Duodenal mucosa (tissue), 2 donors: ENCODE measurements around the gene RPL10.
A peak's percentile ranks its signal among the peaks of the same experiment; 100 is the strongest.

Experiments used
- H3K27ac ChIP-seq: one replicate; pipeline ENCODE4 v1.7.0; 2013; ENCODE audit warnings: low read depth, low read length
- H3K27me3 ChIP-seq, 2 donors: one replicate each; pipeline ENCODE4 v1.7.0; 2013; ENCODE audit warnings: low read length in 2 of 2, control low read depth in 1 of 2; ENCODE audit not compliant: insufficient read depth in 2 of 2, control insufficient read depth in 1 of 2
- H3K36me3 ChIP-seq, 2 donors: one replicate each; pipeline ENCODE4 v1.7.0; 2013; ENCODE audit warnings: low read length in 2 of 2, control low read depth in 1 of 2; ENCODE audit not compliant: insufficient read depth in 2 of 2, control insufficient read depth in 1 of 2
- H3K4me1 ChIP-seq, 2 donors: one replicate each; pipeline ENCODE4 v1.7.0; 2013; ENCODE audit warnings: low read length in 2 of 2, control low read depth in 1 of 2; ENCODE audit not compliant: insufficient read depth in 2 of 2, control insufficient read depth in 1 of 2
- H3K4me3 ChIP-seq, 2 donors: one replicate each; pipeline ENCODE4 v1.7.0; 2013; ENCODE audit warnings: low read length in 2 of 2, low read depth in 1 of 2
- H3K9ac ChIP-seq, 2 donors: one replicate each; pipeline ENCODE4 v1.7.0; 2013; ENCODE audit warnings: low read length in 2 of 2, low read depth in 1 of 2
- H3K9me3 ChIP-seq, 2 donors: one replicate each; pipeline ENCODE4 v1.7.0; 2013; ENCODE audit warnings: low read length in 2 of 2, control low read depth in 1 of 2; ENCODE audit not compliant: control insufficient read depth in 1 of 2

The RPL10 gene

DNA sequence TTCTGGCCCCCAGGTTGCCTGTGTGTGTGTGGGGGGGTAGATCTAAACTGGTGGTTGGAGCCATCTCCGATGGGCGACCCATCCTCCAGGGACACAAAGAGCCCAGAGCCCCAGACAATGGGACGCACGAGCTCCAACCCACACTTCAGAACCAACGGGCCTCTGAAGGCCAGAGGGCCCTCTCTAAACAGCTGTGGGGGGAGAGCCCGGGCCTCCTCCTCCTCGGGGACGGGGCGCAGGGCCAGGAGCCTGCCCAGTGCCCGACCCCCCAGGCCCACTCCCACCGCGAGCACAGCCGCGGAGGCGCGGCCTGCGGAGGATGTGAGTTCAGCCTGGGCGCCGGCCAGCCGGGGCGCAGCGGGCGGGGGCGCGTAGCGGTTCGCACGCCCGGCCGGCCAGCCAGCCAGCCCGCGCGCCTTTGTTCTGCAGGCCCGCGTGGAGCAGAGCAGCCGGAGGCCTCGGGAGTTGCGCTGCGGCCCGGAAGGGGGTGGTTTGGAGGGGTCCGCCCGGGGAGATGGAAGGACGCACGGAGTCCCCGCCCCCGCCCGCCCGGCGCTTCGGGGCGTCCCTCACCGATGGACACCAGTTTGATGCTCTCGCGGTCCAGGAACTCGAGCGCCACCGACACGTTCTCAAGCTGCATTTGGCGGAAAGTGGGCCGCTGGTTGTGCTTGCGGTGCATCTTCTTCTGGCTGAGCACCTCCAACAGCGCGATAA is 27.7 kb upstream of the RPL10 start:
- H3K4me1 ChIP-seq: peaks cover 7 to 22% of the 10 kb centered on the region in 2 donors

DNA sequence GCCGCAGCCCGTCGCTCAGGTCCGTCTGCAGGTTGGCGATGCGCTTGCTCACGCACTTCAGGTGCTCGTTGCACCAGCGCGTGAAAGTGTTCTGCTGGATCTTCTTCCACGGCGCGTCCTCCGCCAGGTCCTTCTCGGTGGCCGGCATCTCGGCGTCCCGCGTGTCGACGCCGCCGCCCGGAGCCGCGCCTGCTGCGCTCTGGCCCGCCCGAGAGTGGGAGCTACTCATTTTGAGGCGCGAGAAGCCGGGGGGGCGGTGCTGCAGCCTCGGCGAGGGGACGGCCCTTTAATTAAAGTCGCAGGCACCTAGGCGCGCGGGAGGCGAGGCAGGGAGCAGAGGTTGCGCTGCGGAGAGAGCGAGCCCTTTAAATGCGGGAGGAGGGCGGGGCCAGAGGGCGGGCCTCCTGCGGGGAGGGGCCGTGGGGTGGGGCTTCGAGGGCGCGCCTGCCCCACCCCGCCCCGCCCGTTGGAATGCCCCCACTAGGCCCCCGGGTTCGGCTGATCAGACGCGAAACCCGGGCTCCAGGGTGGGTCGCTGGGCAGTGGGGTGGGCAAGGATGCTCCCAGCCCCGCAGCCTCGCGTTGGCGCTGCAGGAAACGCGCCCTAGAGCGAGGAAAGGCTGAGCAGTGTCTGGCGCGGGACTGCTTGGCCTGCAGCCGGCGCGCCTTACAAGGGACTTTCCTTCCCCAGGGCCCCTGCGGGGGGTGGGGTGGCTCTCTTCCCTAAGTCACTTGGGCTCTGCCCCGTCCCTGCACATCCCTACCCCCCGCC is 27.0 kb upstream of the RPL10 start:
- peak overlapping the region; percentile 66 to 81 for H3K4me3 ChIP-seq
- peaks cover 0 to 10% of the 10 kb centered on the region in 2 donors for H3K36me3 ChIP-seq
- H3K4me1 ChIP-seq: peaks cover 7 to 22% of the 10 kb centered on the region in 2 donors
- H3K9ac ChIP-seq: peak overlapping the region in 1 of 2 donors; percentile 12
- peak overlapping the region; percentile 60 for H3K27ac ChIP-seq
- H3K9me3 ChIP-seq: no peaks in the 10 kb centered on the region
- no peaks in the 10 kb centered on the region for H3K27me3 ChIP-seq

More for the DNA sequence above, 27.7 kb upstream of the RPL10 start:
- Histone ChIP-seq H3K4me3 (peak overlapping the region; percentile 73 to 81), H3K9me3 (no peaks in the 10 kb centered on the region), H3K27ac (peak overlapping the region; percentile 60), H3K27me3 (no peaks in the 10 kb centered on the region), H3K9ac (peak overlapping the region; percentile 54 to 60), H3K36me3 (peaks cover 0 to 10% of the 10 kb centered on the region in 2 donors)

DNA sequence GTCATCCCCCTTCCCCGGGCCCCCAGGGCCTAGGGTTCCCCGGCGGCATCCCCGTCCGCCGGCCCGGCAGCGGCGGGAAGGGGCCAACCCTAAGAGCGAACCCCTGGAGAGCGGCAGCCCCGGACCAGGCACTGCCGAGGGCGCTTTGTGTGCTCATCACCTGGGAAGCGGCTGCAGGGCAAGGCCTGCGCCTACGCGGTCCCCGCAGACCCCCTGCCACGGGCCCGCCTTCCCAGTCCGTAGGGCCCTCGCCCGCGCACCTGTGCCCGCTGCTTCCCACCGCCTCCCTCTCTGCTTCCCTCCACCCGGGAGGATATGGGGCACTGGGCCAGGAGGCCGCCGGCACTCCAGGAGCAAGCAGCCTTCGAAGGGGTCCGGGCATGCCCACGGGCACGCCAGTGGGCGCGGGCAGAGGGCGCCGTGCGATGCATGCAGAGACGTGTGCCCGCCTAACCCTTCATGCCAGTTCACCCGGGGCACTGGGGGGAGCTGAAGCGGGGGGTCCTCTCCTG is 26.3 kb upstream of the RPL10 start:
- no peaks in the 10 kb centered on the region for H3K9me3 ChIP-seq
- H3K4me3 ChIP-seq: peak overlapping the region in 1 of 2 donors; percentile 10
- H3K27ac ChIP-seq: no peak overlapping the region
- peaks cover 0 to 8% of the 10 kb centered on the region in 2 donors for H3K36me3 ChIP-seq
- H3K9ac ChIP-seq: no peak overlapping the region
- H3K27me3 ChIP-seq: no peaks in the 10 kb centered on the region
- peaks cover 7 to 22% of the 10 kb centered on the region in 2 donors for H3K4me1 ChIP-seq

DNA sequence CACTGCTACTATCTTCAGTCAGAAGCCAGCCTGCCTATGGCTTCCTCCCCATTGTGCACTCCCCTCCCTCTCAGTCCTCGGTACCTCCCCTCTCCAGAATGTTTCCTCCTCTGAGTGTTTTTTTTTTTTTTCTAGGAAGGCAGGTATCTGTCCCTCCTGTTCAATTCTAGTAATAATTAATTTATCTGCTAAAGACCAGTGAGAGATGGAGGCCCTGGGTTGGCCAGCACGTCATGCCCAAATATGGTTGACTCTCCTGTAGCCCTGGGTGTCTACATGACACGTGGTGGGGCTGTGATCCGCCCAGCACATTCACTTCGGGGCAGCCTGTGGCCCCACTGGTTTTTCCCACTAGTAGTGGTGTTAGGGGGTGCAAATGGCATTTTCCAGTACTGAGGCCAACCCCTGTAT is 25.6 kb upstream of the RPL10 start:
- H3K4me3 ChIP-seq: no peak overlapping the region
- peaks cover 0 to under 1% of the 10 kb centered on the region in 2 donors for H3K36me3 ChIP-seq
- H3K9me3 ChIP-seq: no peaks in the 10 kb centered on the region
- peak overlapping the region in 1 of 2 donors; percentile 18 for H3K9ac ChIP-seq
- H3K27ac ChIP-seq: no peak overlapping the region
- H3K27me3 ChIP-seq: no peaks in the 10 kb centered on the region
- peaks cover 7 to 22% of the 10 kb centered on the region in 2 donors for H3K4me1 ChIP-seq

DNA sequence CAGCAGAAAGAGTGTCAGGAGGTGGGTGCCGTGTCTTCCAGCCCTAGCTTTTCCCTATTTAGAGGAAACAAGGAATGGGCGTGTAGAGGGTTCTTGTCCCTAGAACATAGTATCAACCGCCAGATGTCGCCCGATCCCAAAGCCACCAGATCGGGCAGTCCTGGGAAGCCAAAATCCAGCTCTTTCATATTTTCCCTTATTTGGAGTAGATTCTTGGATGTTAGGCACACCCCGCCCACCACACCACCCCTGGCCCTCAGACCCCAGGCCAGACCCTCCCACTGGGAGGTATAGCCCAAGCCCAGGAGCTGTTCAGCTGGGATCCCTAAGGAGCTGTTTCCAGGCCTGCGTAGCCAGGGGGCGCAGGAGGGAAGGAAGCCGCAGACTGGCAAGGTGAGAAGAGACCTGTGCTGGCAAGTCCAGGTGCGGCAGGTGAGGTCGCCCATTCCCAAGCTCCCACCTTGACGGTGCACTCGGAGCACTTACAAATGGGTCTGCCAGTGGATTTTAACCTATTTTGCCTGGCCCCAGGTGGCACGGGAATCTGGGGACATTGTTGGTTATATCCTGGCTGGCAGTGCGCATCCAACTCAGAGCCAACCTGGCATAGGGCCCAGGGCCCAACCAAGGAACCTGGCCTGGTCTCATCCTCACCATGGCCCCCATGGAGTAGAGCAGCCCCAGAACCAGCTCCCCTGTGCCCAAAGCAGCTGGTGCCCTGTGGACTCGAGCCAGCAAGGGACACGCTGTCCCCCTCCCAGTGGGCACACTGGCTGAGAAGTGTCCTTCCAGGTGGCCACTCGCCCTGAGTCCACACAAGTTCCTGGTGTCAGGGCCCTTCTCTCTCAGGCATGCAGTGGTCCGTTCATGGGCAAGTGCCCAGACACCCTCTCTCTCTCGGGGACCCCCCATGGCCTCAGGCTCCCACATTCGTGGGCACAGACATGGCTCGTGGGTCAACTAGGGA is 24.6 kb upstream of the RPL10 start:
- Histone ChIP-seq H3K27me3 (no peaks in the 10 kb centered on the region), H3K9ac (peak overlapping the region; percentile 54 to 65), H3K4me1 (peaks cover 7 to 22% of the 10 kb centered on the region in 2 donors), H3K9me3 (no peaks in the 10 kb centered on the region), H3K27ac (peak overlapping the region; percentile 55), H3K36me3 (no peaks in the 10 kb centered on the region), H3K4me3 (peak overlapping the region; percentile 40 to 50)

DNA sequence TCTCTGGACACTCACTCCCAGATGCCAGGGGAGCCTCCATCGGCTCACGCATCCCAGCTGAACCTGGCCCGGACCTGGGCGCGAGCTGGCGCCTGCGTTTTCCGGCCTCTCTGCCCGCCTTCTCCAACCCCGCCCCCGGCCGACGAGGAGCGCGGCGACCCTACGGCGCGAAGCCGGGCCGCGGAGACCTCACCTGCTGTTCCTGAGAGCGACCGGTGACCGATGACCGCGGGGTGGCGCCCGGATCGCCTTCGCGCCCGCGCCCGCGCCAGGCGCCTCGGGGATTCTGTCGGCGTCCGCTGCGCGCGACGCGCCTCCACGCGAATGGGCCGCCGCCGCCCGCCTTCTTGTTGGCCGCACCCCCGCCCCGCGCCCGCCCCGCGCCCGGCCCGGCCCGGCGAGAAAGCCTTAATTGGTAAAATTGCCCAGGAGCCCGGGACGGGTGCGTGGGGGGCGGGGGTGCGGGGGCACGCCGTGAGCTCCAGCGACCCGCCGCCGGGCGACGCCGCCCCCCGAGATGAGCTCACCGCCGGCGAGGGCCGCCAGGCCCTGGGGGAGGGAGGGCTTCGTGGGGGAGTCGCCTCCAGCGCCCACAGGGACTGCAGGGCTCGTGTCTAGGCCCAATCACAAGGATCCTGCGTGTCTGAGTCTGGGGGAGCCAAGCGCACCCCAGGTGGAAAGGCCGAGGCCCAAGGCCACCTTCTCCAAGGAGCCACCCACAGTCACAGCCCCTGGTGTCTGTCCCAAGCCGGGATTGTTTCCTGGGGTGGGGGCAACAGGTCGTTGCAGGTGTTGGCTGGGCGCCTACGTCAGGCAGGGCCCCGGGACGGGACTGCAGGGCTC is 23.6 kb upstream of the RPL10 start, which contains the start of gene FLNA:
TSS of gene FLNA (minus strand) at position 322 of the 843 bp plus-strand sequence. CDS start 3,389 bp downstream, outside the sequence.
- no peaks in the 10 kb centered on the region for H3K36me3 ChIP-seq
- H3K9ac ChIP-seq: peak within 1 kb of the TSS; percentile 54 to 65
- peaks cover 7 to 22% of the 10 kb centered on the region in 2 donors for H3K4me1 ChIP-seq
- peak within 1 kb of the TSS; percentile 55 for H3K27ac ChIP-seq
- H3K27me3 ChIP-seq: no peaks in the 10 kb centered on the region
- no peaks in the 10 kb centered on the region for H3K9me3 ChIP-seq
- H3K4me3 ChIP-seq: peak within 1 kb of the TSS; percentile 40 to 50

DNA sequence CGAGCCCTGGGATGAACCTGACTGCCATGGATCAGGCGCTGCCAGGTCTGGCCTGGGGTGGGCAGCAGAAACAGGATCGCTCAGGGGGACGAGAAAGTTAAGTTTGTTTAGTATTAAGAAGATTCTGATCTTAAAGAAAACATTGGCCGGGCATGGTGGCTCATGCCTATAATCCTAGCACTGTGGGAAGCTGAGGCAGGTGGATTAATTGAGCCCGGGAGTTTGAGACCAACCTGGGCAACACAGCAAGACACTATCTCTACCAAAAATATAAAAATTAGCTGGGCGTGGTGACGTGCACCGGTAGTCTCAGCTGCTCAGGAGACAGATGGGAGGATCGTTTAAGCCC is 23.0 kb upstream of the RPL10 start:
- H3K36me3 ChIP-seq: no peaks in the 10 kb centered on the region
- no peaks in the 10 kb centered on the region for H3K9me3 ChIP-seq
- H3K9ac ChIP-seq: no peak overlapping the region
- peaks cover 7 to 23% of the 10 kb centered on the region in 2 donors for H3K4me1 ChIP-seq
- H3K27me3 ChIP-seq: no peaks in the 10 kb centered on the region
- H3K27ac ChIP-seq: no peak overlapping the region
- peak overlapping the region in 1 of 2 donors; percentile 35 for H3K4me3 ChIP-seq

DNA sequence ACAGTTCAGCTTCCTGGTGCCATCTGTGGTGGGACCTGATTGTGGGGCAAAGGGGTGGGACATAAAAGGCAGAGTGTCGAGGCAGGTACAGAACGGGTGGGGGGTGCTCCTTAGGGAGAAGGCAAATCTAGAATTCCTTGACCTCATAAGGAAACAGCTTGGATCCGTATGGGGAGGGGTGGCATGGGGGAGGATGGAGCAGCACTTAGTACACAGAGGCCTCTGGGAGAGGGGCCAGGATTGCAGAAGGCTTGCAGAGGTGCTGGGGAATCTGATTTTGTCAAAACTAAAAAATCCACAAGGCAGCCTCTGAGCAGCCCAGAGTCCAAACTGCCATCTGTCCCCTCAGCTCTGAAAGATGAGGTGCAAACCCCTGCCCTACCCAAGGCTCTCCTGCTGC is 21.4 kb upstream of the RPL10 start:
- H3K4me3 ChIP-seq: no peak overlapping the region
- no peaks in the 10 kb centered on the region for H3K27me3 ChIP-seq
- no peak overlapping the region for H3K27ac ChIP-seq
- H3K9me3 ChIP-seq: no peaks in the 10 kb centered on the region
- H3K9ac ChIP-seq: no peak overlapping the region
- no peaks in the 10 kb centered on the region for H3K36me3 ChIP-seq
- H3K4me1 ChIP-seq: peaks cover 12 to 26% of the 10 kb centered on the region in 2 donors
